ENCODE measurements around the gene PSMD14.

PSMD14 gene

GRCh38 chr2:161400076-161400475, 91.9 kb downstream of the PSMD14 start:
- TF ChIP-seq, protein P1, sequence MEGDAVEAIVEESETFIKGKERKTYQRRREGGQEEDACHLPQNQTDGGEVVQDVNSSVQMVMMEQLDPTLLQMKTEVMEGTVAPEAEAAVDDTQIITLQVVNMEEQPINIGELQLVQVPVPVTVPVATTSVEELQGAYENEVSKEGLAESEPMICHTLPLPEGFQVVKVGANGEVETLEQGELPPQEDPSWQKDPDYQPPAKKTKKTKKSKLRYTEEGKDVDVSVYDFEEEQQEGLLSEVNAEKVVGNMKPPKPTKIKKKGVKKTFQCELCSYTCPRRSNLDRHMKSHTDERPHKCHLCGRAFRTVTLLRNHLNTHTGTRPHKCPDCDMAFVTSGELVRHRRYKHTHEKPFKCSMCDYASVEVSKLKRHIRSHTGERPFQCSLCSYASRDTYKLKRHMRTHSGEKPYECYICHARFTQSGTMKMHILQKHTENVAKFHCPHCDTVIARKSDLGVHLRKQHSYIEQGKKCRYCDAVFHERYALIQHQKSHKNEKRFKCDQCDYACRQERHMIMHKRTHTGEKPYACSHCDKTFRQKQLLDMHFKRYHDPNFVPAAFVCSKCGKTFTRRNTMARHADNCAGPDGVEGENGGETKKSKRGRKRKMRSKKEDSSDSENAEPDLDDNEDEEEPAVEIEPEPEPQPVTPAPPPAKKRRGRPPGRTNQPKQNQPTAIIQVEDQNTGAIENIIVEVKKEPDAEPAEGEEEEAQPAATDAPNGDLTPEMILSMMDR (IDR thresholded peaks at IDR 0.05; ENCODE audit: control insufficient read depth, insufficient read depth, low read depth, low read length, missing control alignments) = no peak
- no peak for DNase-seq (ENCODE audit: low read depth)
- H3K4me3 ChIP-seq (ENCODE audit: control insufficient read depth, low read depth, low read length) = no peak overlapping the region

- no peak overlapping the region for H3K4me3 ChIP-seq (ENCODE audit: control insufficient read depth, low read depth, low read length)
- TF ChIP-seq, protein P1 (IDR thresholded peaks at IDR 0.05; ENCODE audit: control insufficient read depth, insufficient read depth, low read depth, low read length, missing control alignments) = no peak
- no peak for DNase-seq (ENCODE audit: low read depth)
These were observed 94.1 kb downstream of the PSMD14 start for GRCh38 chr2:161402297-161402696.

DNA sequence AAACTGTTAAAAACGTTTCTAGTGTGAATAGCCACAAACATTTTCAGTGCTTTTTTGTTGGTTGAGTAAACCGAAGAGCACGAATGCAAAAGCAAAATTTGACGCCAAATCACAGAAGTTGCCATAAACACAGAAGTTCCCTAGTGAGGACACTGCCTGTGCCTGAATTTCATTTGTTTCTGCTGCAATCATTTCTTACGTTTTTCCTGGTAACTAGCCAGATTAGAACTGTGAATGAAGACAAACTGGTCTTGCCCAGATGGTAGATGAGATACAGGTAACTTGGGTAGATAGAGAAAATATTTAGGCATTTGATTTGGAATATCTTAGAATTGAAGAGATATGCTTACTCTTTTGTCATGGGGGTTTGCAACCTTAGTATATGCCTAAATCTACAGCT, 98.1 kb downstream of the PSMD14 start:
- no peak for DNase-seq (ENCODE audit: low read depth)
- no peak overlapping the region for H3K4me3 ChIP-seq (ENCODE audit: control insufficient read depth, low read depth, low read length)
- TF ChIP-seq, protein P1 (IDR thresholded peaks at IDR 0.05; ENCODE audit: control insufficient read depth, insufficient read depth, low read depth, low read length, missing control alignments) = no peak

DNA sequence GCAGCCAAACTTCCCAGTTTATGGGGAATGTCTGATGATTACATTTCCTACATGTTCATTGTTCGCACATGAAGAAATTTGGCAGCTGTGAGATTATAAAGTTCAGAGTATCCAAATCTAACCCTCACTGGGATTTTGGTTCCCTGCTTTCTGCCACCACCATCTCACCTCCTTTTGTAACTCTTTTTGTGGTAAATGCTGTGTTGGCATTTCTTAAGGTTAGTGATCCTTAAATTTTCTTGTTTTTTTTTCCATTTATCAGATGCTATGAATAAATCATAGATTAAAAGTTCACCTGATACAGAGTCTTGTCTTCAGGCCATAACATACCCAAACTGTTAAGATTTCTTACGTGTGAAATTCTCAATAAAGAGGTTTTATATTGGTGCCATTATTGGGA, 99.4 kb downstream of the PSMD14 start:
- DNase-seq (ENCODE audit: low read depth) = no peak
- TF ChIP-seq, protein P1 (IDR thresholded peaks at IDR 0.05; ENCODE audit: control insufficient read depth, insufficient read depth, low read depth, low read length, missing control alignments) = no peak
- no peak overlapping the region for H3K4me3 ChIP-seq (ENCODE audit: control insufficient read depth, low read depth, low read length)

DNA sequence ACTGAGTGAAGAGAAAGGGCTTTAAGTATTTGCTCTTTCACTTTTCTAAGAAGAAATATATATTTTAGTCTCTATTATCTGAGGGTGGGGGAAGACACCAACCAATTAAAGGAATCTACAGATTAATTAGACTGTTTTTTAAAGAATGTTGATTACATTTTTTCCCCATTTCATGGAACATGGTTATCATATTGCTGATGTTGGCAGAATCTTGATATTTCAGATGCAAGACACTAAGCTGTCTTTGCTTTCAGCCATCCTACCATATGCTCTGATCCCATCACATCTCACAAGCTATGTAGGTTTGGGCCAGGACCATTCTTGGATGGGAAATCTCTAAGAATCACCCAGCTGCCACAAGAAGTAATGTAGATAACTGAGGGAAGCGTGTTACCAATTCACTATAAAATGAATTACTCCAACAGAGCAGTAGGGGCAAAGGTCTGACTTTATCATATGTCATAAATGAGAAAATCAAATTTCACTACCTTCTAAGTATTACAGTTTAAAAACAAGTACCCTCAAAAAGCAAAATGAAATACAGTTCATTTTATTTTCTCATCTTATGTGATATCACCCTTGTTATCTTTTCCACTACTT, 101.2 kb downstream of the PSMD14 start:
- no peak for DNase-seq (ENCODE audit: low read depth)
- TF ChIP-seq, protein P1 (IDR thresholded peaks at IDR 0.05; ENCODE audit: control insufficient read depth, insufficient read depth, low read depth, low read length, missing control alignments) = no peak
- H3K4me3 ChIP-seq (ENCODE audit: control insufficient read depth, low read depth, low read length) = no peak overlapping the region

DNA sequence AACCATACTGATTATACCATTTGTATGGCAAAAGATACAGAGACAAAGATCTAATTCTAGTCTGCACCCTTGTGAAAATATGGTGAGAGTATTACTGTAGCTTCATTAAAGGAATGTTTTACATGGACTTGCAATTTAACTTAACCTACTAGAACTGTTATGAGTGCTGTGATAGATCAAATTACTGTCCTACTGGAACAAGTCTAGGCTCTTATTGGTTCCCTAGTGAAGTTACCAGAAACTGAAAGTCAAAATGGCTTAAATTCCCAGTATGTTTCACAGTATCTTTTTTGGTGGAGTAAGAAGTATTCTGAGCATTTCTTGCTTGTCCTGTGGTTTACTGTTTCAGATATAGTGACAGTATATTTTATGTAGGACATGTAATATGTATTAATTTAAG, 104.1 kb downstream of the PSMD14 start:
- H3K4me3 ChIP-seq (ENCODE audit: control insufficient read depth, low read depth, low read length) = no peak overlapping the region
- TF ChIP-seq, protein P1 (IDR thresholded peaks at IDR 0.05; ENCODE audit: control insufficient read depth, insufficient read depth, low read depth, low read length, missing control alignments) = no peak
- peak; percentile 7 for DNase-seq (ENCODE audit: low read depth)
